T-helper 9 cell (primary cell): ENCODE measurements around the gene ADGRF3.
"Not testable (repeated sequence)": the region's sequence is repeated elsewhere in the genome, so short reads cannot be mapped to it uniquely, and the experiment has no call there.

ENCODE experiments used
- DNase-seq: peaks from one replicate; pipeline ENCODE4 v3.0.0-alpha.2; 2020

Gene ADGRF3

DNA sequence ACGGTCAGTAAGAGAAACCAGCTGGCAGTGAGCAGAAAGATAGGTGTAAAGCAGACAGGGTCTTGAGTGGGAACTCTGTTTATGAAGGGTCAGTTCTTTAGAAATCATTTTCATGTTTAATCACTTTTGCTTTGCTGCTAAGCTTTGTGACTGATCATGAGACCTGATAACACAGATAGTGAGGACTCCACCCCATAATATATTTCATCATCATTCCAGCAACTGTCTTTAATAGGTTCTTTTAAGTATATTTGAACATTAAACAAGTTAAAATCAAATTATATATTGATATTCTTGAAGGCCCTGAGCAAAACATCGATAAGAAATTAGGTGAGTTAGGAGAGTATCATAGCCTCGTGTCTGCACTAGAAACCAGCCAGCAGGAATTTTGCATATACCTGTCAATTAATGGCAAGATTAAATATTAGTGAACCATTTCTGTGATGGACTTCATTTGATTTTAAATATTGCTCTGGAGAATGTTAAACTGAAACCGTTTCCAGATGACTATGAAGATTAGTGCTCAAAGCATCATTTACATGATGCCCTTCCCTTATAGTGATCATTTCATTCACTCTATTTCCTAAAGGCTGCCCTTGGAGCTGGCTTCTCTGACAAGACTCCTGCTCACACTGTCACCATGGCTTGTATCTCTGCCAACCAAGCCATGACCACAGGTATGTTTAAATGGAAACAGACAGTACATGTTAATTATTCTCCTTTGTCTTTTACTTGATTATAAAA is 69.9 kb downstream of the ADGRF3 start:
- DNase-seq = no peak

DNA sequence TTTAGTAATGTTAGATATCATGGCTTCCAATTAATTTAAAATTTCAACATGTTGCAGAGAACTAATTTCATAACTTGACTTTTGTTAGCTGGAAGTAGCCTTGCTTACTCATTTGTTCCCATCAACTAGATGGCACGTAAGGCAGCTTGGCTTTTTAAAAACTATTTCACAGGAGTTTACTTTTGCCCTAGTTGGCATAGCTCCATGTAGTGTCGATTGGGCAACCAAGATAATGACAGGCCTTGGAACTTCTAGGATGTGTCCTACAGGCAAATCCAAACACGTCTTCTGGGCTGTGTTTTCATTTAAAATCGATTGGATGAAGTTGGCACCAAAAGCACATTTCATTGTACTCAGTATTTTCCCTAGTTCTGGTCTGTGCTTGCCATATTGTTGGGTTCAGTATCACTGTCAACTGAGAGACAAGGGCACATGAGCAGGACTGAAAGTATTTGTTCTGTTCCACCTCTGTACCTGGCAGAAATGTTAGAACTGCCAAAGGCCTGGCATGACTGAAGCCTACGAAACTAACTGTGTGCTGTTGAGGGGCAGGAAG is 72.5 kb downstream of the ADGRF3 start:
- DNase-seq = no peak

DNA sequence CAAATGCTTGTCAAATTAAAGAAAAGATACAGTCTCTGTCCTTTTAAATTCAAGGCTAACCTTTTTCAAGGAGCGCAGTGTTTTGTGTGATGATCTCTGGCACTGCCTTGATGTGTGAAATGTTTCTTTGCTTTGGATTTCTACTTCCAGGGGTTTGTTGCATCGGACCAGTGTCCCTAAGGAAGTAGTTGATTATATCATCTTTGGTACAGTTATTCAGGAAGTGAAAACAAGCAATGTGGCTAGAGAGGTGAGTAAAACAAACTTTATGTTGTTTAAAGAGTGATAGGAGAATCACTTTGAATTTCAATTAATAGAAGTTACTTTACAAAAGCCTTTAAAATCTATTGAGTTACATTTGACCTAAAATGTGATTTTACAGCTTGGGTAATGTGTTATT is 73.1 kb downstream of the ADGRF3 start:
- DNase-seq = no peak

DNA sequence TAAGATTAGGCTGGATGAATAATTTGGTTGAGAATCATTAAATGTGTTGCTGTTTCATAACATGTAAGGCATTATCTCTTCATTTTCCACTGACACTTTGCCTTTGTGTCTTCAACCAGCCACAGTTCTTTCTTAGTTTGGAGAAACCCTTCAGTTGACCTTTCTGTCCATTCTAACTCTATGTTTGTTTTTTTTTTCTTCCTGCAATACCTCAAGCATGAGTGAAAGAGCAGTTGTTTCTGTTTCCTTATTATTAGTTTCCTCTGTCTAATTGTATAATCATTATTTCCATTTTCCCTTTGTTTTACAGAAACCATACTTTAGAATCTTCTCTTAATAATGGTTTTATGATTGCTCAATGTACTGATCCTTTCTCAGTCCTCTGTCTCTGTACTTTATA is 76.2 kb downstream of the ADGRF3 start:
- DNase-seq = no peak

DNA sequence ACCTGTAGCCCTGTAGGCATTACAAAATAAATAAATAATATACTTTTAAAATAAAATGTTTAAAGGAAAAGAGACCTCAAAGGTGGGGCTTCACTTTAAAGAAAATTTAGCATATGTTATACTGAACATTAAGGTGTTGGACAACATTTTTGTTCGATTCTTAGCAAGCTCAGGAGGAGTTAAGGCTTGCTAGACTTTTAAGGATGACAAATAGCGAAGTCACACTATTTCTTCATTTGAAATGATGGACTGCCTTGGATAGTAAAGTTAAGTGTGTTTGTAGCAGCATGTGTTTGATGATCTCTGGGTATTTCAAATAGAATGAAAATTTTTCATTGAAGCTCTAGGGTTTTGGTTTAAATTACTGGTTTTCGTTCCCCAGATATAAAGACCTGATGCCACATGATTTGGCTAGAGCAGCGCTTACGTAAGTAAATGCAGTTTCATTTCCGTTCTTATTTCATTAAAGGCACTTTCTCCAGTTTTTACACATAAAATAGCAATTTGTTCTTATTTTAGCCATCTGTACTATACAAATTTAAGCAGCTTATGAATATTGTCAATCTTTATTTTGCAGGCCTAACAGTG is 76.9 kb downstream of the ADGRF3 start:
- DNase-seq = no peak

DNA sequence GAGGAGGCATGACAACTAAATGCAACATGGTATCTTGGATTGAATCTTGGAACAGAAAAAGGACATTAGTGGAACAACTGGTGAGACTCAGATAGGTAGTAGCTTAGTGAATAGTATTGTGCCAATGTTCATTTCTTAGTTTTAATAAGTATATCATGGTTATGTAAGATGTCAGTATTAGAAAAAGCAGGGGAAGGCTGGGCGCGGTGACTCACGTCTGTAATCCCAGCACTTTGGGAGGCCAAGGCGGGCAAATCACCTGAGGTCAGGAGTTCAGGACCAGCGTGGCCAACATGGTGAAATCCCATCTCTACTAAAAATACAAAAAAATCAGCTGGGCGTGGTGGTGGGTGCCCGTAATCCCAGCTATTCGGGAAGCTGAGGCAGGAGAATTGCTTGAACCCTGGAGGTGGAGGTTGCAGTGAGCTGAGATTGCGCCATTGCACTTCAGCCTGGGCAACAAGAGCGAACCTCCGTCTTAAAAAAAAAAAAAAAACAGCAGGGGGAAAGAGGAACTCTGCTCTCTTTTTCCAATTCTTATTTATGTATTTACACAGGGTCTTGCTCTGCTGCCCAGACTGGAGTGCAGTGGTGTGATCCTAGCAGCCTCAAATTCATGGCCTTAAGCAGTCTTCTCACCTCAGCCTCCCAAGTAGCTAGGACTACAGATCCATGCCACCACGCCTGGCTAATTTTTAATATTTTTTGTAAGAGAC is 77.8 kb downstream of the ADGRF3 start:
- not testable (repeated sequence) for DNase-seq

DNA sequence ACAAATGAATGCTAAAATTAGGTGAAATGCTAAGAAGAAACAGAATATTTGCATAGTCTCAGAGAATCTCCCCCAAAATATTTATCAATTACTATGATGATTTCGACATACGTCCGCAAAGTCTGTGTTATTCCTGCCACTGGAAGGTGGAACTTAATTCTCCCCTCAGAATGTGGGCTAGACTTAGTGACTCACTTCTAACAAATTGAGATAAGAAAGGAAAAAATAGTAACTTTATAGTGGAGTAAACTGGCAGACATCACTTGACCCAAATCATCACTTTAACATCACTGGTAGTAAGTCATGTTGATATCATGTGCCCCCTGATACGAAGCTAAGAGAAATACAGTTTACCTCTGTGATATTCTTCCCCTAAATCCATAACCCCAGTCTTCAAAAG is 78.4 kb downstream of the ADGRF3 start:
- DNase-seq = no peak

DNA sequence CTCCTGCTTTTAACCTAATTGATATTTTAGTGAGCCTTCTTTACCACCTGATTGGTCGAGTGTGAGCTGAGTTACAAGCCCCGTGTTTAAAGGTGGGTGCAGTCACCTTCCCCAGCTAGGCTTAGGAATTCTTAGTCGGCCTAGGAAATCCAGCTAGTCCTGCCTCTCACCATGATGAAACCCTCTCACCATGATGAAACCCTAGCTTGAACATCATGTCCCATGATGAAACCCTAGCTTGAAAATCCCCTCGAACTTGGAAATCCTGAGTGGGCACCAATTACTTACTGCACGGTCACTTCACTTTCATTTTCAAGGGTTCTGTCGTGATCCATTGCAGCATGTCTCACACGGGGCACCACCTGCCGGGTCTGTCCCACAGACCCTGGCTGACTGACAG is 87.8 kb downstream of the ADGRF3 start:
- DNase-seq = not testable (repeated sequence)
